ENCODE results near the gene NFKB2. TPM values are rescaled to one million over a fixed set of nuclear protein-coding genes. Genes with fewer than 3 reads are reported as not detected.
A peak's percentile ranks its signal among the peaks of the same experiment; 100 is the strongest.

The NFKB2 gene
- total and polyA plus RNA-seq, 8 donors, result 17.0 to 58.0 (median 26.5) TPM

DNA sequence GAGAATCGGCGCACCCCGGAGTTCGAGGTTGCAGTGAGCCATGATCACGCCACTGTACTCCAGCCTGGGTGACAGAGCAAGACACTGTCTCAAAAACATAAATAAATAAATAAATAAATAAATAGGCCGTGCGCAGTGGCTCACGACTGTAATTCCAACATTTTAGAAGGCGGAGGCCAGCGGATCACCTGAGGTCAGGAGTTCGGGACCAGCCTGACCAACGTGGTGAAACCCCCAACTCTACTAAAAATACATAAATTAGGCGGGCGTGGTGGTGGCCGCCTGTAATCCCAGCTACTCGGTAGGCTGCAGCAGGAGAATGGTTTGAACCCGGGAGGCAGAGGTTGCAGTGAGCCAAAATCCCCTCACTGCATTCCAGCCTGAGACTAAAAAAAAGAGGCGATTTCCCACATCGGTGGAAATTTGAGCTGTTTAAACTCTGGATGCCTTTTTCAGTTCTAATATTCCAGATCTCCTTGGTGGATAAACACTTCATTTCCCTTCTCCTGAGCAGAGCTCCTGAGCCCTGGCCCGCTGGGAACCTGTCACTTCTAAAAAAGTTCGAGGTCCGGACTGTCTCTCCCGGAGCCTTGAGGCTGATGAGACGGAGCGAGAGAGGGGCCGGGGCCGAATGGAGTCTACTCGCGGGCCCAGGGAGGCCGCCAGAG, 2.0 kb upstream of the NFKB2 start:
- peaks cover 0 to 20% (median 0%) of the 10 kb centered on the region in 3 donors for H3K4me1 ChIP-seq
- peak overlapping the region; percentile 68 to 85 (median 76) for H3K4me3 ChIP-seq
- H3K27ac ChIP-seq, result peak overlapping the region; percentile 96 to 99 (median 98)
- FAIRE-seq (no peak), ATAC-seq (no peak), DNase-seq (no peak)
- WGBS, 2 donors, result 22 to 27% methylated on average over 30 of the region's 30 CpGs
- intact Hi-C loops (cut with DNase I), result no loop called here
- TF ChIP-seq, protein P1, sequence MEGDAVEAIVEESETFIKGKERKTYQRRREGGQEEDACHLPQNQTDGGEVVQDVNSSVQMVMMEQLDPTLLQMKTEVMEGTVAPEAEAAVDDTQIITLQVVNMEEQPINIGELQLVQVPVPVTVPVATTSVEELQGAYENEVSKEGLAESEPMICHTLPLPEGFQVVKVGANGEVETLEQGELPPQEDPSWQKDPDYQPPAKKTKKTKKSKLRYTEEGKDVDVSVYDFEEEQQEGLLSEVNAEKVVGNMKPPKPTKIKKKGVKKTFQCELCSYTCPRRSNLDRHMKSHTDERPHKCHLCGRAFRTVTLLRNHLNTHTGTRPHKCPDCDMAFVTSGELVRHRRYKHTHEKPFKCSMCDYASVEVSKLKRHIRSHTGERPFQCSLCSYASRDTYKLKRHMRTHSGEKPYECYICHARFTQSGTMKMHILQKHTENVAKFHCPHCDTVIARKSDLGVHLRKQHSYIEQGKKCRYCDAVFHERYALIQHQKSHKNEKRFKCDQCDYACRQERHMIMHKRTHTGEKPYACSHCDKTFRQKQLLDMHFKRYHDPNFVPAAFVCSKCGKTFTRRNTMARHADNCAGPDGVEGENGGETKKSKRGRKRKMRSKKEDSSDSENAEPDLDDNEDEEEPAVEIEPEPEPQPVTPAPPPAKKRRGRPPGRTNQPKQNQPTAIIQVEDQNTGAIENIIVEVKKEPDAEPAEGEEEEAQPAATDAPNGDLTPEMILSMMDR (IDR thresholded peaks at IDR 0.05), result peak in 2 of 4 donors; percentile 86 to 95
- H3K27me3 ChIP-seq, result no peaks in the 10 kb centered on the region
- no peaks in the 10 kb centered on the region for H3K36me3 ChIP-seq
- no peaks in the 10 kb centered on the region for H3K9me3 ChIP-seq

DNA sequence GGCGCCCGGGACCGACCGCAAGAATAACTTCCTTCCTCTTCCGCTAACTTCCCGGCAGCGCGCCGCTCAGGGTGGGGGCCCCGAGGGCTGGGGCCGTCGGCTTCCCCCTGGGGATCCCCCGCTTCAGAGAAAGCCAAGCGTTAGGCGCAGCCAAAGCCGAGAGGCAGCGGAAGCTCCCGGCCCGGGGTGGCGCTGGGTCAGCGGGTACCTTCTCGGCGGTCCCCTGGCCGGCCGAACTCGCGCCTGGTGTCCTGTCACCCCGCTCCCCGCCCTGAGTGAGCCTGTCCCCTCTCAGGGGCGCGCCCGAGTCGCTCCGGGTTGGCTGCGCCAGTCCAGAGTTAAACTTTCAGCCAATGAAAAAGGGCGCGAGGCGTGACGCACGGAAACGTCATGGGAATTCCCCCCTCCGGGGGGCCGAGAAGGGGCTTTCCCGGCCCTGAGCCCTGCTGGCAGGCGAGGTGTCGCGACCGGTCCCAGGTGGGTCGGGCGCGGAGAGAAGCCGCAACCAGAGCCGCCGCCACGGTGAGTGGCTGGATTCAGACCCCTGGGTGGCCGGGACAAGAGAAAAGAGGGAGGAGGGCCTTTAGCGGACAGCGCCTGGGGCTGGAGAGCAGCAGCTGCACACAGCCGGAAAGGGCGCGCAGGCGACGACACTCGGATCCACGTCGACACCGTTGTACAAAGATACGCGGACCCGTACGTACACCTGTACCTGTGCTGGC, 1.3 kb upstream of the NFKB2 start:
- FAIRE-seq, result no peak

DNA sequence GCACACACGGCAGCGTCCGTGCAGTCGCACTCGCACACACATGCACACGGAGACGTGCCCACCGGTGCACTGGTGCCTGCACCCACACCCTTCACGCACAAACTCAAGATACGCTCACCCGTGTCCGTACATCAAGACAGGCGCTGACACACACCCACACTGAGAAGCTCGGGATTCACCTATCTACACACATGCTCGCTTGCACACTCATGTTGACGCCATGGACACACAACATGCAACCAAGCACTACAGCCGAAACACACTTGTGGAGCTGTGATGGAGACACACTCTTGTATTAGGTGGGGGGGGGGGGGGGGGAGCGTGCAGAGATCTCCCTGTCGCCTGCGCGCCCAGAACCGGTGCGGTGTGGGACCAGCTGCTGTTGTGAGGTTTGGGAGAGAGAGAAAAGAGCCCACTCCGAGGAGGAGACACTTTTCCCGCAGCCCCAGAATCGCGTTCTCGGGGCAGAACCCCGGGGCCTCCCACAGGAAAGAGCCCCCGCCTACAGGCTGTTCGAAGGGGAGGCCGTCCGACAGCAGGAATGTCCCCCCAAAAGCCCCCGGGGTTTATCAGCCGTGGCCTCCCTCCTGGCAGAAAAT, 605 bp upstream of the NFKB2 start:
- Histone ChIP-seq H3K36me3 (no peaks in the 10 kb centered on the region), H3K4me3 (peak overlapping the region; percentile 68 to 85 (median 76)), H3K27ac (peak overlapping the region; percentile 96 to 99 (median 98)), H3K4me1 (peaks cover 0 to 27% (median 0%) of the 10 kb centered on the region in 3 donors), H3K9me3 (no peaks in the 10 kb centered on the region), H3K27me3 (no peaks in the 10 kb centered on the region)
- DNase-seq (peak in 1 of 6 donors; percentile 61), FAIRE-seq (no peak), ATAC-seq (peak; percentile 2 to 5 (median 4))
- intact Hi-C loops (cut with DNase I), result no loop called here
- TF ChIP-seq, protein P1 (IDR thresholded peaks at IDR 0.05), result no peak
- 0% methylated on average over 26 to 35 of the region's 35 CpGs for WGBS, 2 donors

More for the DNA sequence above, 1.3 kb upstream of the NFKB2 start:
- no peaks in the 10 kb centered on the region for H3K9me3 ChIP-seq
- peaks cover 0 to 24% (median 0%) of the 10 kb centered on the region in 3 donors for H3K4me1 ChIP-seq
- peak overlapping the region; percentile 68 to 85 (median 76) for H3K4me3 ChIP-seq
- intact Hi-C loops (cut with DNase I), result no loop called here
- H3K36me3 ChIP-seq, result no peaks in the 10 kb centered on the region
- TF ChIP-seq, protein P1 (IDR thresholded peaks at IDR 0.05), result peak in 2 of 4 donors; percentile 90 to 91
- no peaks in the 10 kb centered on the region for H3K27me3 ChIP-seq
- WGBS, 2 donors, result 0% methylated on average over 63 to 71 of the region's 71 CpGs
- H3K27ac ChIP-seq, result peak overlapping the region; percentile 96 to 99 (median 98)
- ATAC-seq, result peak; percentile 80 to 90 (median 84)
- peak; percentile 92 to 97 (median 94) for DNase-seq

DNA sequence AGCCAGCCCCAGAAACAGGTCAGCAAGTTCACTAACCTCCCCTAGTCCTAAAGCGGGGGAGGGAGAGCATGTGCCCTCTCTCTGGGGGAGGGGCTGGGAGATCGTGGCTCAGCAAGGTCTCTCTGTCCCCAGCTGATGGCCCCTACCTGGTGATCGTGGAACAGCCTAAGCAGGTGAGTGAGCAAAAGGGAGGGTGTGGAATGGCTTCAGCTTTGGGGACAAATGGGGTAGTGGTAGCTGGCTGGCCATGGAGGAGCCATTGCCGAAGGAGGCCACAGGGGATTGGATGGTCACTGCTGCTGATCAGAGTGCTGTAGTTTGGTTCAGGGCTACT, 779 bp downstream of the NFKB2 start:
- Histone ChIP-seq H3K9me3 (no peaks in the 10 kb centered on the region), H3K27me3 (no peaks in the 10 kb centered on the region), H3K36me3 (no peaks in the 10 kb centered on the region), H3K4me3 (peak overlapping the region; percentile 68 to 85 (median 76)), H3K4me1 (peaks cover 0 to 29% (median 0%) of the 10 kb centered on the region in 3 donors), H3K27ac (peak overlapping the region in 3 of 4 donors; percentile 96 to 99 (median 98))
- DNase-seq (peak in 1 of 6 donors; percentile 34), FAIRE-seq (no peak), ATAC-seq (no peak)
- TF ChIP-seq, protein P1 (IDR thresholded peaks at IDR 0.05), result no peak
- intact Hi-C loops (cut with DNase I), result no loop called here
- WGBS, 2 donors, result 43 to 45% methylated on average over 4 of the region's 4 CpGs
